SK-N-SH (cell line): ENCODE data around the gene DISP1. TPM values are rescaled to one million over a fixed set of nuclear protein-coding genes. Genes with fewer than 3 reads are reported as not detected.

ENCODE experiments used
- CTCF ChIA-PET: fragments of 300-600, 350-600 bp; formaldehyde crosslinking; extraction: SDS; loops from one replicate; lab custom pipeline; 2021; lab: Yijun Ruan, JAX
- POLR2A ChIA-PET: fragments of 350-600 bp; sonication (Branson Sonifier 250); formaldehyde crosslinking; extraction: SDS; loops from one replicate; lab custom pipeline; 2020; ENCODE audit warnings: antibody characterized with exemption, inconsistent platforms; lab: Yijun Ruan, JAX
- DNase-seq: peaks from one replicate; pipeline ENCODE4 v3.0.0; 2012
- H2AFZ ChIP-seq: fragments of 200-600 bp; sonication (generic); 2 replicates; pipeline ENCODE4 v1.8.1; 2016; ENCODE audit warnings: antibody characterized with exemption, mild to moderate bottlenecking, low read depth
- H3F3A ChIP-seq: fragments of 200-600 bp; sonication (generic); replicated peaks from 2 replicates; pipeline ENCODE3; 2016; ENCODE audit warnings: antibody characterized with exemption, mild to moderate bottlenecking; ENCODE audit not compliant: insufficient read depth
- H3K27ac ChIP-seq, 2 experiments: fragments of 200-500 bp in 1 of 2; fragments of 200-600 bp in 1 of 2; sonication (Bioruptor generic) in 1 of 2; sonication (generic), shearing (Covaris generic) in 1 of 2; 2 replicates each; pipeline versions ENCODE4 v1.5.1 to v1.6.1; 2014 to 2016; ENCODE audit warnings: low read depth in 2 of 2, inconsistent platforms in 1 of 2, low read length in 1 of 2, mild to moderate bottlenecking in 1 of 2, mixed read lengths in 1 of 2
- H3K27me3 ChIP-seq: fragments of 200-600 bp; sonication (generic), shearing (Covaris generic); 2 replicates; pipeline ENCODE4 v1.6.1; 2016; ENCODE audit warnings: mixed run types; ENCODE audit not compliant: insufficient read depth
- H3K36me3 ChIP-seq, 2 experiments: fragments of 200-500 bp in 1 of 2; fragments of 200-600 bp in 1 of 2; sonication (Bioruptor generic) in 1 of 2; sonication (generic) in 1 of 2; replicated peaks in 1 of 2; 2 replicates each; pipeline versions ENCODE3 to v1.5.1; 2014 to 2016; ENCODE audit warnings: low read length in 1 of 2, mild to moderate bottlenecking in 1 of 2; ENCODE audit not compliant: insufficient read depth in 2 of 2, control insufficient read depth in 1 of 2
- H3K4me1 ChIP-seq, 2 experiments: fragments of 200-500 bp in 1 of 2; fragments of 200-600 bp in 1 of 2; sonication (Bioruptor generic) in 1 of 2; sonication (generic), shearing (Covaris generic) in 1 of 2; 2 replicates each; pipeline versions ENCODE4 v1.5.1 to v1.6.1; 2014 to 2016; ENCODE audit warnings: low read depth in 1 of 2, low read length in 1 of 2, mixed run types in 1 of 2; ENCODE audit not compliant: insufficient read depth in 2 of 2, control insufficient read depth in 1 of 2
- H3K4me2 ChIP-seq: fragments of 200-600 bp; sonication (generic), shearing (Covaris generic); 2 replicates; pipeline ENCODE4 v1.6.1; 2017; ENCODE audit warnings: mixed run types
- H3K4me3 ChIP-seq, 2 experiments: fragments of 200-500 bp in 1 of 2; fragments of 200-600 bp in 1 of 2; sonication (Bioruptor generic) in 1 of 2; sonication (generic), shearing (Covaris generic) in 1 of 2; 2 replicates each; pipeline versions ENCODE4 v1.5.1 to v1.8.1; 2014 to 2016; ENCODE audit warnings: low read depth in 2 of 2, inconsistent platforms in 1 of 2, low read length in 1 of 2, mild to moderate bottlenecking in 1 of 2, mixed read lengths in 1 of 2, moderate library complexity in 1 of 2
- H3K79me2 ChIP-seq: fragments of 200-600 bp; sonication (generic); 2 replicates; pipeline ENCODE4 v1.8.1; 2017; ENCODE audit warnings: mild to moderate bottlenecking; ENCODE audit not compliant: insufficient read depth
- H3K9ac ChIP-seq: fragments of 200-600 bp; sonication (generic); 2 replicates; pipeline ENCODE4 v1.6.1; 2017; ENCODE audit warnings: mixed run types
- H3K9me2 ChIP-seq: fragments of 200-600 bp; sonication (generic); 2 replicates; pipeline ENCODE4 v1.6.1; 2017; ENCODE audit warnings: mixed run types
- H3K9me3 ChIP-seq: fragments of 200-600 bp; sonication (generic); 2 replicates; pipeline ENCODE4 v1.6.1; 2017; ENCODE audit warnings: mixed run types, mild to moderate bottlenecking, moderate library complexity
- H4K20me1 ChIP-seq: fragments of 200-600 bp; sonication (generic); 2 replicates; pipeline ENCODE4 v1.6.1; 2017; ENCODE audit warnings: mild to moderate bottlenecking, mixed run types; ENCODE audit not compliant: insufficient read depth
- CHD2 ChIP-seq: fragments of 150-350 bp; IDR thresholded peaks from 2 replicates; pipeline ENCODE4 v1.6.1; 2018; ENCODE audit warnings: low read length; ENCODE audit not compliant: partially characterized antibody
- CTCF ChIP-seq: fragments of 200-600 bp; sonication (generic); IDR thresholded peaks from 2 replicates; pipeline ENCODE4 v1.6.1; 2017; ENCODE audit warnings: antibody characterized with exemption, mild to moderate bottlenecking, moderate library complexity
- ELF1 ChIP-seq: IDR thresholded peaks from 2 replicates; pipeline ENCODE4 v1.4.0; 2012
- EP300 ChIP-seq, 2 experiments: IDR thresholded peaks; 2 replicates each; pipeline versions ENCODE4 v1.4.0 to v1.6.1; 2012; ENCODE audit warnings: borderline replicate concordance in 1 of 2, low read depth in 1 of 2, low read length in 1 of 2
- EZH2phosphoT487 ChIP-seq: fragments of 200-600 bp; sonication (generic); IDR thresholded peaks from 2 replicates; pipeline ENCODE4 v1.6.1; 2017; ENCODE audit warnings: low read depth, mixed run types, mild to moderate bottlenecking, antibody characterized with exemption, moderate library complexity, borderline replicate concordance
- FOXJ3 ChIP-seq: sonication (generic); formaldehyde crosslinking; IDR thresholded peaks from 2 replicates; pipeline ENCODE4 v1.5.1; 2020; ENCODE audit warnings: mild to moderate bottlenecking, missing genetic modification reagents
- IRF3 ChIP-seq: fragments of 150-350 bp; IDR thresholded peaks from 2 replicates; pipeline ENCODE4 v1.6.1; 2016; ENCODE audit warnings: mild to moderate bottlenecking, low read depth, low read length
- JUND ChIP-seq: IDR thresholded peaks from 2 replicates; pipeline ENCODE4 v1.4.0; 2012
- MAX ChIP-seq: IDR thresholded peaks from 2 replicates; pipeline ENCODE4 v1.4.0; 2012; ENCODE audit warnings: low read depth
- MEF2A ChIP-seq: IDR thresholded peaks from 2 replicates; pipeline ENCODE4 v1.4.0; 2012; ENCODE audit warnings: low read depth, borderline replicate concordance
- MXI1 ChIP-seq: IDR thresholded peaks from 2 replicates; pipeline ENCODE4 v1.6.1; 2012; ENCODE audit warnings: mild to moderate bottlenecking, low read depth, low read length, improper control_type of control experiment
- NRF1 ChIP-seq: IDR thresholded peaks from 2 replicates; pipeline ENCODE4 v1.6.1; 2012; ENCODE audit warnings: low read depth, mild to moderate bottlenecking, low read length
- PBX3 ChIP-seq: IDR thresholded peaks from 2 replicates; pipeline ENCODE4; 2012
- POLR2AphosphoS5 ChIP-seq: IDR thresholded peaks from 2 replicates; pipeline ENCODE4 v1.6.1; 2012; ENCODE audit warnings: low read depth, low read length
- RAD21 ChIP-seq: IDR thresholded peaks from 2 replicates; pipeline ENCODE4 v1.6.1; 2012; ENCODE audit warnings: mild to moderate bottlenecking, low read length
- REST ChIP-seq: IDR thresholded peaks from 2 replicates; pipeline ENCODE4 v1.6.1; 2012; ENCODE audit warnings: mild to moderate bottlenecking, low read depth, low read length, moderate library complexity
- RFX5 ChIP-seq: IDR thresholded peaks from 2 replicates; pipeline ENCODE4 v1.6.1; 2012; ENCODE audit warnings: mild to moderate bottlenecking, improper control_type of control experiment, low read length
- SMC3 ChIP-seq: IDR thresholded peaks from 2 replicates; pipeline ENCODE4 v1.6.1; 2012; ENCODE audit warnings: low read depth, low read length, improper control_type of control experiment
- TAF1 ChIP-seq: IDR thresholded peaks from 2 replicates; pipeline ENCODE4 v1.6.1; 2012; ENCODE audit warnings: low read depth, mild to moderate bottlenecking, low read length, moderate library complexity, borderline replicate concordance
- TEAD4 ChIP-seq: IDR thresholded peaks from 2 replicates; pipeline ENCODE4 v1.4.0; 2012; ENCODE audit warnings: mild to moderate bottlenecking, borderline replicate concordance; ENCODE audit not compliant: insufficient read depth
- USF2 ChIP-seq: fragments of 150-350 bp; IDR thresholded peaks from 2 replicates; pipeline ENCODE4 v1.6.1; 2017; ENCODE audit warnings: antibody characterized with exemption, low read length, low read depth, borderline replicate concordance
- YY1 ChIP-seq: IDR thresholded peaks from 2 replicates; pipeline ENCODE4 v1.4.0; 2012; ENCODE audit warnings: low read depth, mild to moderate bottlenecking
- ZBTB33 ChIP-seq: IDR thresholded peaks from 2 replicates; pipeline ENCODE4 v1.4.0; 2012; ENCODE audit warnings: low read depth, borderline replicate concordance
- WGBS: methylation state at CpG from one replicate; pipeline ENCODE4 v1.1.6; 2017; ENCODE audit warnings: low lambda C conversion rate; 5-methylcytosine and 5-hydroxymethylcytosine counted together
- polyA plus RNA-seq, 3 experiments: library from polyadenylated mRNA; depleted of rRNA; stranded (reverse); fragments of >200 nt; gene quantifications; 2 replicates each; pipeline ENCODE4 v1.2.3, GENCODE V29; 2012

Gene DISP1
- polyA plus RNA-seq, 1 of the 3 experiments (the other 2 are of a cell fraction) = 4.4 TPM

- Histone ChIP-seq H3K27ac (peak overlapping the region; percentile 24 to 31; a peak in 2 of 4 replicates), H3K36me3 (no peaks in the 10 kb centered on the region), H4K20me1 (peaks cover 5% of the 10 kb centered on the region), H3K9ac (no peak overlapping the region), H3K27me3 (no peaks in the 10 kb centered on the region), H3K9me3 (no peaks in the 10 kb centered on the region), H3K4me2 (no peak overlapping the region), H3K79me2 (peaks cover 56% of the 10 kb centered on the region), H3K4me3 (no peak overlapping the region), H3F3A (peaks cover 7% of the 10 kb centered on the region), H3K9me2 (no peaks in the 10 kb centered on the region), H3K4me1 (peaks cover 16 to 19% of the 10 kb centered on the region in 2 experiments; a peak in 3 of 4 replicates), H2AFZ (no peak overlapping the region)
- POLR2A ChIA-PET = no interaction called here
- CTCF ChIA-PET = no interaction called here
- DNase-seq = no peak
- 77% methylated on average over 4 of the region's 4 CpGs for WGBS
- TF ChIP-seq MAX = no peak
- no peak for TF ChIP-seq FOXJ3 (CRISPR knock-in tag)
- TF ChIP-seq CTCF = no peak
- peak; percentile 25 to 79; a peak in 1 of 4 replicates for TF ChIP-seq EP300 (IDR thresholded peaks at IDR 0.05; ENCODE audit: borderline replicate concordance in 1 of 2, low read depth in 1 of 2, low read length in 1 of 2)
- 0 out of 2 replicates have a peak, but pooled peaks have one; percentile 33 for TF ChIP-seq TEAD4
- TF ChIP-seq CHD2 = no peak
- TF ChIP-seq NRF1 = no peak
- no peak for TF ChIP-seq MXI1
- TF ChIP-seq MEF2A = 0 out of 2 replicates have a peak, but pooled peaks have one; percentile 26
- TF ChIP-seq JUND = peak; percentile 60
- TF ChIP-seq RAD21 = no peak
- TF ChIP-seq IRF3 = no peak
- no peak for TF ChIP-seq ELF1
- no peak for TF ChIP-seq TAF1
- TF ChIP-seq RFX5 = no peak
- TF ChIP-seq POLR2AphosphoS5 = peak; percentile 35; the same call in 1 of the 2 replicates
- peak; percentile 50; the same call in 1 of the 2 replicates for TF ChIP-seq ZBTB33
- no peak for TF ChIP-seq SMC3
- no peak for TF ChIP-seq REST
- no peak for TF ChIP-seq YY1
- no peak for TF ChIP-seq USF2
- TF ChIP-seq PBX3 = peak; percentile 83
- no peak for TF ChIP-seq EZH2phosphoT487
Observed at GRCh38 chr1:222821239-222821638, 6.4 kb downstream of the DISP1 start.
